Thyroid gland (tissue), 4 donors: ENCODE measurements around the gene ILKAP.

Experiments
- CTCF ChIP-seq, 6 experiments: fragments of 200-600 bp in 3 of 6; fragments of 450-650 bp in 3 of 6; sonication (generic) in 3 of 6; IDR thresholded peaks; one replicate each; pipeline ENCODE4 v1.5.1; 2016 to 2019; ENCODE audit warnings: antibody characterized with exemption in 6 of 6, mild to moderate bottlenecking in 2 of 6, inconsistent platforms in 1 of 6, moderate library complexity in 1 of 6
- POLR2A ChIP-seq, 2 donors: fragments of 450-650 bp; IDR thresholded peaks; one replicate each; pipeline ENCODE4 v1.6.1; 2017; ENCODE audit warnings: antibody characterized with exemption in 2 of 2, mild to moderate bottlenecking in 2 of 2, moderate library complexity in 1 of 2

DNA sequence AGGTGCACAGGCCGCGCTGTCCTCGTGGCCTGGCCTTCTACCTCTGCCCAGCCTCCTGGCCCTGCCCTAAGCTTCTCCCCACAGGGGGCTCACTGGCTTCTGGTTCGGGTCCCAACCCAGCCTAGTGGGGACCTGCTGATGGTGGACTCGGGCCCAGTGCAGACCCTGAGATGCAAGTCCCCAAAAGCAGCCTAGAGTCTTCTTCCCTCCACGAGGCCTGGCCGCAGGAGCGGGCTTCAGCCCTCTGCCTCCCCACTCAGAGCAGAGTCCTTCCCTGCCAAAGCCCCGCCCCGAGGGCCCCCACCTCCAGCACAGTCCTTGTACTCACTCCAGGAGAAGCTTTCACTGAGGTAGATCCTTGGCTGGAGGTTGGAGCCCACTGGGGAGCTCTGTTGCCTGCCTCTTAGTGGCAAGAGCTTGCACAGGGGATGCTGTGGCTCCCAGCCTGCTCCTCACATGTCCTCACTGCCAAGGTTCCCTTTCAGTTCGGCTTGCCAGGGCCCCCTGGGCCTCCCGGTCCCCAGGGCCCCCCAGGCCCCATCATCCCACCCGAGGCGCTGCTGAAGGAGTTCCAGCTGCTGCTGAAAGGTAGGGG lies 41.1 kb downstream of the ILKAP start:
- no peak for TF ChIP-seq CTCF (IDR thresholded peaks at IDR 0.05)
- TF ChIP-seq POLR2A (IDR thresholded peaks at IDR 0.05), result no peak
